Gastrocnemius medialis (tissue), 4 donors: ENCODE results near the gene ASIC2. TPM values are rescaled to one million over a fixed set of nuclear protein-coding genes. Genes with fewer than 3 reads are reported as not detected.
A peak's percentile ranks its signal among the peaks of the same experiment; 100 is the strongest.

Source experiments
- ATAC-seq, 2 donors: fragments of 150-250 bp; one replicate each; pipeline ENCODE4 v1.9.1; 2016
- DNase-seq, 2 donors: peaks; one replicate each; pipeline ENCODE4 v3.0.0-alpha.2; 2019
- H3K27ac ChIP-seq, 4 donors: fragments of 200-600 bp; sonication (generic); 1 replicate in 1 of 4; 2 replicates in 3 of 4; pipeline ENCODE4 v1.5.1; 2016 to 2018; ENCODE audit warnings: mild to moderate bottlenecking in 2 of 4, moderate library complexity in 1 of 4
- H3K27me3 ChIP-seq, 3 donors: fragments of 200-600 bp; sonication (generic) in 2 of 3; 1 replicate in 1 of 3; 2 replicates in 2 of 3; pipeline versions ENCODE4 v1.5.1 to v1.6.0; 2016 to 2019; ENCODE audit warnings: mild to moderate bottlenecking in 1 of 3, moderate library complexity in 1 of 3
- H3K36me3 ChIP-seq, 2 donors: fragments of 200-600 bp; sonication (generic) in 1 of 2; one replicate each; pipeline ENCODE4 v1.5.1; 2017 to 2018
- H3K4me1 ChIP-seq, 2 donors: fragments of 200-600 bp; sonication (generic) in 1 of 2; one replicate each; pipeline ENCODE4 v1.5.1; 2016 to 2017; ENCODE audit warnings: mild to moderate bottlenecking in 2 of 2
- H3K4me3 ChIP-seq, 4 donors: fragments of 200-600 bp; sonication (generic) in 3 of 4; 1 replicate in 1 of 4; 2 replicates in 3 of 4; pipeline ENCODE4 v1.5.1; 2016 to 2019; ENCODE audit warnings: mild to moderate bottlenecking in 2 of 4
- H3K9me3 ChIP-seq, 3 donors: fragments of 200-600 bp; sonication (generic) in 2 of 3; 1 replicate in 1 of 3; 2 replicates in 2 of 3; pipeline ENCODE4 v1.5.1; 2016 to 2019
- CTCF ChIP-seq, 5 experiments: fragments of 450-650 bp in 3 of 5; fragments of 200-600 bp in 2 of 5; sonication (generic) in 2 of 5; IDR thresholded peaks in 4 of 5; conservative IDR thresholded peaks in 1 of 5; 1 replicate in 4 of 5; 2 replicates in 1 of 5; pipeline ENCODE4 v1.5.1; 2016 to 2019; ENCODE audit warnings: antibody characterized with exemption in 5 of 5, mild to moderate bottlenecking in 3 of 5, moderate library complexity in 3 of 5
- POLR2A ChIP-seq, 2 donors: fragments of 450-650 bp; IDR thresholded peaks; one replicate each; pipeline ENCODE4 v1.6.1; 2017; ENCODE audit warnings: antibody characterized with exemption in 2 of 2, mild to moderate bottlenecking in 2 of 2, moderate library complexity in 2 of 2
- in situ Hi-C, 4 donors: fragments of 200-750 bp; cut with MboI; loops; one replicate each; pipeline versions ENCODE4 v1.15.0 to v1.8.0; 2017; ENCODE audit warnings: low sequenced_read_pairs in 4 of 4
- intact Hi-C: fragments of 100-400 bp; cut with DNase I; formaldehyde crosslinking; loops from one replicate; pipeline ENCODE4 v1.15.1; 2023; ENCODE audit warnings: low total_unique reads
- total RNA-seq, 4 donors: library from RNA; depleted of rRNA; stranded (reverse); fragments of >200 nt; gene quantifications; one replicate each; pipeline versions ENCODE4 v1.1.0 to v1.2.3, GENCODE V29; 2016

ASIC2 gene
- total RNA-seq, 4 donors from 2014 or later: not detected

DNA sequence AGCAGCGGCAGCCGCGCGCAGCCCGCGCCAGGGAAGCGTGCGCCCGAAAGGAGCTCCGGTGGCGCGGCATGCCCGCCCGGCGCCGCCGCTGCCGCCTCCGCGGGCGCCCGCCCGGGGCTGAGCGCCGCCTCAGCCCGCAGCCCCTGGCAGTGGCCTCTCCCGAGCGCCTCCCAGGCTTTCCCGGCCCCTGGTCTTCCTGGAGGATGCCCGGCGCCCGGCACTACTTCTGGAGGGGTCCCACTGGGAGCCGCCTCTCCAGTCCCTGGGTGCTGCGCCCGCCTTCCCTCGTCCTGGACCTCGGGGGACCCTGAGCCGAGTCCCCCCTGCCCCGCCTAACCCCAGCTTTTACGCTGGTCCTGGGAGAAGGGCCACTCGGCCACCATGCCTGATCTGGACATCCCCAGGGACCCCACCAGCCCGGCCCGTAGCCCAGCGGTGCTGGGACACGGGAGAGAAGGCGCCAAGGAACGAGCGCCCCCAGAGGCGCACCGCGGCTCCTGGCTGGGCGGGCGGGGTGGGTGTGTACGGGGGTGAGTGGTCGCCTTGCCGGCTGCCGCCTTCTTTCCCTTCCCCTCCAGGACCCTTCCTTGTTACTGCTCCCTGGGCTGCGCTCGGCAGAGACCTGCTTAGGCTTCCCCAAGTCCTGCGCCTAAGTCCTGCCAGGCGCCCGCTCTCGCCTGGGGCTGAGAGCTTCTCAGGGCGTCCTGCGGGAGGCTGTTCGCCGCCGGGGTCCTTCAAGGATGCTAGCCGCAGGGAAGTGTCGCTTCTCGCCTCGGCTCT is 704 bp downstream of the ASIC2 start:
- no peak for ATAC-seq
- intact Hi-C loops (no loop called here), in situ Hi-C loops (loop anchor here in 2 of 4 donors (25.0 kb wide), 1 partner anchor 95 kb away; no protein-coding TSS in a partner anchor)
- H3K4me3 ChIP-seq: peak overlapping the region in 1 of 4 donors; percentile 25
- peaks cover 0 to 7% of the 10 kb centered on the region in 2 donors for H3K4me1 ChIP-seq
- H3K9me3 ChIP-seq: no peaks in the 10 kb centered on the region
- H3K27me3 ChIP-seq: peaks cover 29 to 47% (median 41%) of the 10 kb centered on the region in 3 donors
- DNase-seq: no peak
- TF ChIP-seq CTCF (IDR thresholded peaks at IDR 0.05 in 4 of 5, conservative IDR thresholded peaks at IDR 0.05 in 1 of 5) (peak in 1 of 5 experiments; percentile 5), POLR2A (IDR thresholded peaks at IDR 0.05) (no peak)
- no peak overlapping the region for H3K27ac ChIP-seq
- no peaks in the 10 kb centered on the region for H3K36me3 ChIP-seq

GRCh38 chr17:33291248-33292200 is 1.6 kb downstream of the ASIC2 start:
- peak overlapping the region in 1 of 4 donors; percentile 18 for H3K4me3 ChIP-seq
- intact Hi-C loops: no loop called here
- in situ Hi-C loops: loop anchor here in 2 of 4 donors (25.0 kb wide), 1 partner anchor 96 kb away; no protein-coding TSS in a partner anchor
- H3K9me3 ChIP-seq: no peaks in the 10 kb centered on the region
- ATAC-seq (no peak), DNase-seq (no peak)
- H3K4me1 ChIP-seq: peaks cover 0 to 7% of the 10 kb centered on the region in 2 donors
- H3K36me3 ChIP-seq: no peaks in the 10 kb centered on the region
- H3K27ac ChIP-seq: no peak overlapping the region
- H3K27me3 ChIP-seq: peaks cover 29 to 46% (median 40%) of the 10 kb centered on the region in 3 donors
- TF ChIP-seq POLR2A (IDR thresholded peaks at IDR 0.05) (no peak), CTCF (IDR thresholded peaks at IDR 0.05 in 4 of 5, conservative IDR thresholded peaks at IDR 0.05 in 1 of 5) (no peak)

DNA sequence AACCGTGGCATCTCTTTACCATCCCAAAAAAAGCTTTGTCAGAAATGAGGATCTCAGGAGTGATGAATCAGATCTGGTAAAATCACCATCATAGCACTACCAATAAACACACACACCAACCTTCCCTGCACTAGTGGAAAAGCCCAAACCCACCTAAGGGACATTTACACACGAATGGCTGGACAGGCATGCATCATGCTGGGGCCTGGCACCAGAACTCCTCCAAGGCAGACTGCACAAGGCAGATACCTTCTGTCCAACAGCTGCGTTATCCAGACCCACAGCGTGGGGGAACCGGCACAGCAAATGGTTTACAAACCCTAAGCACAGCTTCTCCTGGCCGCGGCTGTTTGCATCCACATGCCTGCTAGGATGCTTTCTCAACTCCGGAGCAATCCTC is 2.8 kb downstream of the ASIC2 start:
- H3K27me3 ChIP-seq: peaks cover 24 to 37% (median 32%) of the 10 kb centered on the region in 3 donors
- intact Hi-C loops (no loop called here), in situ Hi-C loops (loop anchor here in 2 of 4 donors (25.0 kb wide), 1 partner anchor 97 kb away; no protein-coding TSS in a partner anchor)
- no peaks in the 10 kb centered on the region for H3K9me3 ChIP-seq
- no peak for ATAC-seq
- DNase-seq: no peak
- peaks cover 0 to 7% of the 10 kb centered on the region in 2 donors for H3K4me1 ChIP-seq
- no peak overlapping the region for H3K4me3 ChIP-seq
- TF ChIP-seq CTCF (IDR thresholded peaks at IDR 0.05 in 4 of 5, conservative IDR thresholded peaks at IDR 0.05 in 1 of 5): no peak
- TF ChIP-seq POLR2A (IDR thresholded peaks at IDR 0.05): no peak
- no peak overlapping the region for H3K27ac ChIP-seq
- H3K36me3 ChIP-seq: no peaks in the 10 kb centered on the region

DNA sequence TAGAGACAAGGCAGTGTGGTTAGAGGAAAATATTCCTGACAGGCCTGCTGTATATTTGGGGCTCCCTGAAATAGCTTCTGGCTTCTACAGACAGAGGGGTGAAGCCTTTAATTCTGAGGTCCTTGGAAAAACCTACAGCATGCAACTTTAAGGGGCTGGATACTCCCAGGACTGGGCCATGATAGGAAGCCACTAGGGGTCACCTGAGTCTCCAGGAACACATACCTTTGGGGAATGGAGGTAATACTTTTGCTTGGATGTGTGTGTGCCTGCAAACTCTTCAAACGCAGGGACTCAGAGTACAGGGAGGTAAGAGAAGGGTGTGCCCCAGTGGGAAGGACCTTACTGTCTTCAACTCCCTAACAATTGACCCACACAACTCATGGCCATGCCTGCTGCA is 4.1 kb downstream of the ASIC2 start:
- ATAC-seq: no peak
- intact Hi-C loops (no loop called here), in situ Hi-C loops (loop anchor here in 2 of 4 donors (25.0 kb wide), 1 partner anchor 98 kb away; no protein-coding TSS in a partner anchor)
- DNase-seq: no peak
- TF ChIP-seq CTCF (IDR thresholded peaks at IDR 0.05 in 4 of 5, conservative IDR thresholded peaks at IDR 0.05 in 1 of 5) (no peak), POLR2A (IDR thresholded peaks at IDR 0.05) (no peak)
- Histone ChIP-seq H3K36me3 (no peaks in the 10 kb centered on the region), H3K4me3 (no peak overlapping the region), H3K27me3 (peaks cover 14 to 32% (median 30%) of the 10 kb centered on the region in 3 donors), H3K27ac (no peak overlapping the region), H3K4me1 (peaks cover 0 to 7% of the 10 kb centered on the region in 2 donors), H3K9me3 (no peaks in the 10 kb centered on the region)
